Sigmoid colon (tissue), 3 donors: ENCODE data around the gene PERCC1.
"Not testable (repeated sequence)": the region's sequence is repeated elsewhere in the genome, so short reads cannot be mapped to it uniquely, and the experiment has no call there.

Experiments
- CTCF ChIP-seq, 4 experiments: fragments of 450-650 bp in 3 of 4; fragments of 200-600 bp in 1 of 4; IDR thresholded peaks; one replicate each; pipeline ENCODE4 v1.5.1; 2016 to 2019; ENCODE audit warnings: antibody characterized with exemption in 4 of 4, mild to moderate bottlenecking in 3 of 4, moderate library complexity in 2 of 4
- POLR2A ChIP-seq, 2 donors: fragments of 450-650 bp; IDR thresholded peaks; one replicate each; pipeline ENCODE4 v1.6.1; 2016; ENCODE audit warnings: antibody characterized with exemption in 2 of 2, mild to moderate bottlenecking in 2 of 2, moderate library complexity in 2 of 2

DNA sequence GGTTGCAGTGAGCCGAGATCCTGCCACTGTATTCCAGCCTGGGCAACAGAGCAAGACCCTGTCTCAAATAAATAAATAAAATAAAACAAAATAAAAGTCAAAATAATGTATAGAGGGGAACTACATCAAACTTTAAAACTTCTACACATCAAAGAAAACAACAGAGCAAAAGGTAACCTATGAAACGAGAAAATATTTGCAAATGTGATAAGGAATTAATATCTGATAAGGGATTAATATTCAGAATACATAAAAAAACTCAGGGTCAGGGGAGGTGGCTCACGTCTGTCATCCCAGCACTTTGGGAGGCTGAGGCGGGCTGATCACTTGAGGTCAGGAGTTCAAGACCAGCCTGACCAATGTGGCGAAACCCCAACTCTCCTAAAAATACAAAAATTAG lies 38.3 kb downstream of the PERCC1 start:
- TF ChIP-seq CTCF, POLR2A (IDR thresholded peaks at IDR 0.05): not testable (repeated sequence)
